CD4-positive, alpha-beta T cell treated with Interleukin-1 beta for 1 hour (primary cell): ENCODE results near the gene ZNHIT3.
A peak's percentile ranks its signal among the peaks of the same experiment; 100 is the strongest.

ENCODE experiments used
- DNase-seq, 2 donors: peaks; one replicate each; pipeline ENCODE4 v3.0.0-alpha.2; 2020 to 2022

Gene ZNHIT3

GRCh38 chr17:36515837-36516236 lies 29.4 kb downstream of the ZNHIT3 start:
- no peak for DNase-seq

- no peak for DNase-seq
Measured at GRCh38 chr17:36523113-36523512, 36.6 kb downstream of the ZNHIT3 start.

- no peak for DNase-seq
Measured at GRCh38 chr17:36524428-36524876, 38.0 kb downstream of the ZNHIT3 start.

GRCh38 chr17:36525113-36525512 lies 38.6 kb downstream of the ZNHIT3 start:
- DNase-seq: no peak

- no peak for DNase-seq
Measured at GRCh38 chr17:36525888-36526287, 39.4 kb downstream of the ZNHIT3 start.

GRCh38 chr17:36527621-36528250 lies 41.3 kb downstream of the ZNHIT3 start:
- DNase-seq: no peak

GRCh38 chr17:36529121-36529520 lies 42.6 kb downstream of the ZNHIT3 start:
- DNase-seq: no peak

- DNase-seq: no peak
Measured at GRCh38 chr17:36532435-36532975, 46.0 kb downstream of the ZNHIT3 start.

GRCh38 chr17:36533935-36534839 lies 47.7 kb downstream of the ZNHIT3 start:
- peak; percentile 49 to 54 for DNase-seq

- peak; percentile 87 to 89 for DNase-seq
Measured at GRCh38 chr17:36534840-36535668, 48.6 kb downstream of the ZNHIT3 start, which contains the start of the genes MYO19 and PIGW. Gene MYO19 (minus strand): TSS chr17:36534868. CDS start chr17:36532538, 2,330 bp downstream. Gene PIGW (plus strand): TSS chr17:36534987. CDS start chr17:36537102, 2,115 bp downstream.

- DNase-seq: no peak
Measured at GRCh38 chr17:36535669-36536081, 49.2 kb downstream of the ZNHIT3 start.

- no peak for DNase-seq
Measured at GRCh38 chr17:36540696-36541095, 54.2 kb downstream of the ZNHIT3 start.

- DNase-seq: no peak
Measured at GRCh38 chr17:36542755-36543154, 56.3 kb downstream of the ZNHIT3 start.

GRCh38 chr17:36544044-36544306 lies 57.5 kb downstream of the ZNHIT3 start:
- DNase-seq: peak; percentile 27 to 32

- DNase-seq: peak; percentile 91 to 94
Measured at GRCh38 chr17:36544307-36545076, 58.0 kb downstream of the ZNHIT3 start, which contains the start of gene GGNBP2. Gene GGNBP2 (plus strand): TSS chr17:36544919. CDS start chr17:36545725, 806 bp downstream.

- DNase-seq: no peak
Measured at GRCh38 chr17:36545077-36545464, 58.6 kb downstream of the ZNHIT3 start.
